HepG2 (cell line): ENCODE data around the gene CCDC197. TPM values are rescaled to one million over a fixed set of nuclear protein-coding genes. Genes with fewer than 3 reads are reported as not detected.
A peak's percentile ranks its signal among the peaks of the same experiment; 100 is the strongest.

Source experiments
- ATAC-seq: fragments of 200-7000 bp; cut with Tn5 transposase; 3 replicates; pipeline ENCODE4 v1.9.1; 2020; ENCODE audit warnings: mild to moderate bottlenecking, moderate library complexity
- BruUV-seq: library from RNA; stranded (reverse); fragments of 400-500 nt; replicated peaks from 2 replicates; lab custom pipeline; 2021; lab: Mats Ljungman, UMichigan
- CTCF ChIA-PET: fragments of 300-600 bp; formaldehyde crosslinking; extraction: SDS; loops from one replicate; lab custom pipeline; 2021; ENCODE audit warnings: low total read pairs, inconsistent platforms, low intra/inter-chr PET ratio; lab: Yijun Ruan, JAX
- POLR2A ChIA-PET: fragments of 350-600 bp; sonication (Branson Sonifier 250); formaldehyde crosslinking; loops from one replicate; lab custom pipeline; 2020; ENCODE audit warnings: antibody characterized with exemption, inconsistent platforms; lab: Yijun Ruan, JAX
- DNase-seq: peaks from one replicate; pipeline ENCODE4 v3.0.0-alpha.2; 2015; ENCODE audit warnings: low spot score
- FAIRE-seq: peaks from 3 replicates; lab custom pipeline; 2011; peaks lifted over from hg19 to GRCh38; lab: Jason Lieb, UNC
- H2AFZ ChIP-seq: one replicate; pipeline ENCODE4 v1.6.1; 2011; ENCODE audit warnings: low read length, inconsistent platforms
- H3K27ac ChIP-seq: fragments of 300-600 bp; 3 replicates; pipeline ENCODE4 v1.8.0; 2011; ENCODE audit warnings: mixed run types, mild to moderate bottlenecking, mixed read lengths, low read length, inconsistent platforms; ENCODE audit not compliant: insufficient read depth; ENCODE audit errors: extremely low read length
- H3K27me3 ChIP-seq, 2 experiments: fragments of 200-600 bp in 1 of 2; 2 replicates in 1 of 2; 3 replicates in 1 of 2; pipeline versions ENCODE4 v1.6.0 to v1.8.0; 2011; ENCODE audit warnings: low read length in 2 of 2, mild to moderate bottlenecking in 2 of 2, moderate library complexity in 2 of 2, inconsistent platforms in 1 of 2; ENCODE audit not compliant: insufficient read depth in 2 of 2, control insufficient read depth in 1 of 2
- H3K36me3 ChIP-seq, 2 experiments: fragments of 200-600 bp in 1 of 2; replicated peaks in 1 of 2; 2 replicates in 1 of 2; 3 replicates in 1 of 2; pipeline versions ENCODE4 v1.5.1 to v1.8.0; 2011; ENCODE audit warnings: low read length in 2 of 2, inconsistent platforms in 1 of 2; ENCODE audit not compliant: insufficient read depth in 2 of 2, control insufficient read depth in 1 of 2
- H3K4me1 ChIP-seq: 2 replicates; pipeline ENCODE4 v1.5.1; 2012; ENCODE audit warnings: low read length, inconsistent platforms; ENCODE audit not compliant: insufficient read depth
- H3K4me2 ChIP-seq: 2 replicates; pipeline ENCODE4 v1.6.0; 2011; ENCODE audit warnings: low read depth, low read length, inconsistent platforms
- H3K4me3 ChIP-seq, 3 experiments: fragments of 200-600 bp in 1 of 3; sonication (generic), shearing (Covaris generic) in 1 of 3; replicated peaks in 1 of 3; 2 replicates each; pipeline ENCODE4 v1.5.1; 2011 to 2016; ENCODE audit warnings: low read length in 3 of 3, inconsistent platforms in 2 of 3, low read depth in 2 of 3, mild to moderate bottlenecking in 2 of 3, control low read depth in 1 of 3, mixed read lengths in 1 of 3; ENCODE audit not compliant: insufficient read depth in 1 of 3
- H3K79me2 ChIP-seq: one replicate; pipeline ENCODE4 v1.6.1; 2011; ENCODE audit warnings: low read length, inconsistent platforms; ENCODE audit not compliant: insufficient read depth
- H3K9ac ChIP-seq: 2 replicates; pipeline ENCODE4 v1.6.0; 2011; ENCODE audit warnings: mild to moderate bottlenecking, low read depth, low read length, inconsistent platforms; ENCODE audit not compliant: insufficient read depth
- H3K9me3 ChIP-seq: 2 replicates; pipeline ENCODE4 v1.5.1; 2012; ENCODE audit warnings: mild to moderate bottlenecking, low read length
- H4K20me1 ChIP-seq: 2 replicates; pipeline ENCODE4 v1.6.0; 2011; ENCODE audit warnings: inconsistent platforms, mild to moderate bottlenecking, low read length, moderate library complexity; ENCODE audit not compliant: insufficient read depth
- GATAD1 ChIP-seq: IDR thresholded peaks from 2 replicates; pipeline ENCODE4 v1.6.1; 2016; ENCODE audit warnings: missing genetic modification reagents, missing compliant biosample characterization
- HMGXB4 ChIP-seq, 2 experiments: sonication (generic) in 1 of 2; formaldehyde crosslinking in 1 of 2; IDR thresholded peaks; 2 replicates each; pipeline versions ENCODE4 v1.4.0 to v1.6.1; 2018 to 2020; ENCODE audit warnings: missing genetic modification reagents in 2 of 2, borderline replicate concordance in 1 of 2, low read depth in 1 of 2, mild to moderate bottlenecking in 1 of 2, missing biosample characterization in 1 of 2
- HNF4G ChIP-seq, 2 experiments: sonication (generic) in 1 of 2; formaldehyde crosslinking in 1 of 2; IDR thresholded peaks; 2 replicates each; pipeline versions ENCODE4 v1.4.0 to v1.6.1; 2011 to 2020; ENCODE audit warnings: borderline replicate concordance in 2 of 2, low read depth in 2 of 2, mild to moderate bottlenecking in 2 of 2, low read length in 1 of 2, missing genetic modification reagents in 1 of 2, moderate library complexity in 1 of 2
- HNRNPL ChIP-seq: fragments of 200-400 bp; formaldehyde crosslinking; IDR thresholded peaks from 2 replicates; pipeline ENCODE4 v1.6.1; 2017; ENCODE audit warnings: mild to moderate bottlenecking, low read depth, low read length
- IKZF5 ChIP-seq: IDR thresholded peaks from 2 replicates; pipeline ENCODE4 v1.6.1; 2018; ENCODE audit warnings: missing genetic modification reagents, mild to moderate bottlenecking, missing compliant biosample characterization
- ZKSCAN8 ChIP-seq: IDR thresholded peaks from 2 replicates; pipeline ENCODE4 v1.6.1; 2016; ENCODE audit warnings: borderline replicate concordance, missing genetic modification reagents, missing compliant biosample characterization
- ZMYM2 ChIP-seq: sonication (generic); formaldehyde crosslinking; IDR thresholded peaks from 2 replicates; pipeline ENCODE4 v1.8.0; 2022; ENCODE audit warnings: mild to moderate bottlenecking, missing genetic modification reagents
- ZNF124 ChIP-seq: sonication (generic); formaldehyde crosslinking; IDR thresholded peaks from 2 replicates; pipeline ENCODE4 v1.4.0; 2020; ENCODE audit warnings: missing genetic modification reagents
- ZNF570 ChIP-seq: sonication (generic); formaldehyde crosslinking; IDR thresholded peaks from 2 replicates; pipeline ENCODE4 v1.4.0; 2020; ENCODE audit warnings: mild to moderate bottlenecking, missing genetic modification reagents, borderline replicate concordance
- ZNF574 ChIP-seq: sonication (generic); formaldehyde crosslinking; IDR thresholded peaks from 2 replicates; pipeline ENCODE4 v1.4.0; 2020; ENCODE audit warnings: missing genetic modification reagents
- ZNF629 ChIP-seq: sonication (generic); formaldehyde crosslinking; conservative IDR thresholded peaks from 2 replicates; pipeline ENCODE4 v1.5.0; 2020; ENCODE audit warnings: missing genetic modification reagents
- ZNF674 ChIP-seq: sonication (generic); formaldehyde crosslinking; IDR thresholded peaks from 2 replicates; pipeline ENCODE4 v1.5.0; 2020; ENCODE audit warnings: low read depth, mild to moderate bottlenecking, missing genetic modification reagents
- WGBS: methylation state at CpG from one replicate; pipeline ENCODE4 v1.1.6; 2017; ENCODE audit warnings: low lambda C conversion rate; 5-methylcytosine and 5-hydroxymethylcytosine counted together
- in situ Hi-C: cut with HindIII; loops from 2 replicates; pipeline ENCODE4 v1.10.0; 2017; ENCODE audit warnings: low pct_unique_long_range_greater_than_20kb; ENCODE audit not compliant: extremely low pct_ligation_motif_present
- intact Hi-C: fragments of 100-400 bp; cut with micrococcal nuclease; formaldehyde crosslinking; loops from one replicate; pipeline ENCODE4 v1.10.0; 2022; ENCODE audit not compliant: unreplicated experiment
- polyA plus RNA-seq, 8 experiments: library from polyadenylated mRNA; depleted of rRNA in 3 of 8; stranded (reverse) in 7 of 8; unstranded in 1 of 8; fragments of >200 nt; fragmentation: Illumina TruSeq in 4 of 8; extraction: Trizol in 4 of 8; gene quantifications; 2 replicates each; pipeline versions ENCODE4 v1.2.1 to v1.2.3, GENCODE V29; 2011 to 2016; ENCODE audit warnings: low read depth in 4 of 8, missing spikeins in 1 of 8, mixed read lengths in 1 of 8; ENCODE audit not compliant: insufficient read depth in 1 of 8
- total RNA-seq, 5 experiments: library from RNA; depleted of rRNA; stranded (reverse); fragments of >200 nt; fragmentation: Illumina TruSeq; extraction: Trizol; gene quantifications; 2 replicates each; pipeline ENCODE4 v1.2.3, GENCODE V29; 2016; ENCODE audit warnings: low read depth in 1 of 5

The CCDC197 gene
- total and polyA plus RNA-seq, 2 of the 13 experiments (the other 11 are each of a cell fraction or from before 2014, with no cell fraction given), result 0.11 to 0.13 TPM

- TF ChIP-seq ZNF574 (CRISPR knock-in tag), result 0 out of 2 replicates have a peak, but pooled peaks have one; percentile 18
- TF ChIP-seq, all 625 proteins: peak for 6
Observed at GRCh38 chr14:94026889-94027469, 29.9 kb downstream of the CCDC197 start (continued).

GRCh38 chr14:94027566-94028449 lies 30.7 kb downstream of the CCDC197 start:
- 65% methylated on average over 5 of the region's 14 CpGs for WGBS

More at GRCh38 chr14:94027566-94028449, 30.7 kb downstream of the CCDC197 start:
- TF ChIP-seq ZNF124 (no peak), HMGXB4 (CRISPR knock-in tag; IDR thresholded peaks at IDR 0.05; ENCODE audit: borderline replicate concordance in 1 of 2, low read depth in 1 of 2) (0 out of 4 replicates have a peak, but pooled peaks of 1 of the 2 experiments have one; percentile 2), ZKSCAN8 (CRISPR knock-in tag) (peak; percentile 98), HNF4G (IDR thresholded peaks at IDR 0.05; ENCODE audit: borderline replicate concordance, low read depth, low read length) (no peak), HNF4G (CRISPR knock-in tag; IDR thresholded peaks at IDR 0.05; ENCODE audit: borderline replicate concordance, low read depth) (0 out of 2 replicates have a peak, but pooled peaks have one; percentile 25), ZMYM2 (CRISPR knock-in tag) (peak; percentile 55; the same call in 1 of the 2 replicates), ZNF674 (no peak), GATAD1 (CRISPR knock-in tag) (no peak), HNRNPL (0 out of 2 replicates have a peak, but pooled peaks have one; percentile 21), ZNF570 (CRISPR knock-in tag) (no peak), IKZF5 (peak; percentile 7; the same call in 1 of the 2 replicates), ZNF629 (CRISPR knock-in tag) (peak; percentile 47)
- TF ChIP-seq, all 625 proteins: peak for 7
- Histone ChIP-seq H3K9me3 (no peaks in the 10 kb centered on the region), H3K9ac (peak overlapping the region; percentile 23; the same call in 1 of the 2 replicates), H3K27me3 (no peaks in the 10 kb centered on the region), H3K79me2 (peaks cover 2% of the 10 kb centered on the region), H3K4me2 (peak overlapping the region; percentile 73), H2AFZ (no peak overlapping the region), H3K4me3 (peak overlapping the region in 1 of 3 experiments; percentile 71; a peak in 1 of 6 replicates), H3K36me3 (no peaks in the 10 kb centered on the region), H3K27ac (peak overlapping the region; percentile 19), H3K4me1 (peaks cover 50% of the 10 kb centered on the region), H4K20me1 (no peaks in the 10 kb centered on the region)
- in situ Hi-C loops, result no loop called here
- ChIA-PET CTCF (interaction anchor here (0.8 to 1.0 kb wide), 2 partner anchors 10 to 109 kb away, joined by 3 read pairs; no protein-coding TSS in a partner anchor), POLR2A (interaction anchor here (0.8 to 1.8 kb wide), 8 partner anchors 8 to 289 kb away, joined by 3 to 9 read pairs (median 4); partner anchors contain the start of genes DDX24, IFI27L1 and SERPINA10)
- FAIRE-seq, result no peak
- no TSS peak for BruUV-seq
- no peak for ATAC-seq
- DNase-seq, result no peak
- intact Hi-C loops, result no loop called here
